Measurements from ENCODE around the gene WDR74.
A peak's percentile ranks its signal among the peaks of the same experiment; 100 is the strongest.
"Not testable (repeated sequence)": the region's sequence is repeated elsewhere in the genome, so short reads cannot be mapped to it uniquely, and the experiment has no call there.

The WDR74 gene

DNA sequence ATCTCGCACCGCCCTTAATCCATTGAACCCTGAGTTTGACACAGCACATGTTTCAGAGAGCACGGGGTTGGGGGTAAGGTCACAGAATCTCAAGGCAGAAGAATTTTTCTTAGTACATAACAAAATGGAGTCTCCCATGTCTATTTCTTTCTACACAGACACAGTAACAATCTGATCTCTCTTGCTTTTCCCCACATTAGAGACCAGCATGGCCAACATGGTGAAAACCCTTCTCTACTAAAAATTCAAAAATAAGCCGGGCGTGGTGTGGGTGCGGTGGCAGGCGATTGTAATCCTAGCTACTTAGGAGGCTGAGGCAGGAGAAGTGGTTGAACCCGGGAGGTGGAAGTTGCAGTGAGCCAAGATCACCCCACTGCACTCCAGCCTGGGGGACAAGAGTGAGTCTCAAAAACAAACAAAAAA lies 19.9 kb upstream of the WDR74 start:
- DNase-seq: not testable (repeated sequence)

DNA sequence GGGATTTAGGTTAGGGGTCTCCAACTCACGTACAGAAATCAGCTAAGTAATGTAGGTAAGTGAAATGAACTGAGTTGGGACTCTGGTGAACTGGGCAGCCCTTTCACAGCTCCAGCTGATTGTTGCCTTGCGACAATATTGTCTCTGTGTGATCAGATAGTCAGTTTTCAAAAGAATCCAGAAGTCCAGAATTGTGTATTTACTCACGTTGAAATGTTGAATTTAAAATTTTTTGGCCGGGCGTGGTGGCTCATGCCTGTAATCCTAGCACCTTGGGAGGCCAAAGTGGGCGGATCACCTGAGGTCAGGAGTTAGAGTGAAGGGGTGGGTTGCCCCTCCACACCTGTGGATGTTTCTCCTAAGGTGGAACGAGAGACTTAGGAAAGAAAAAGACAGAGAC lies 18.8 kb upstream of the WDR74 start:
- no peak for DNase-seq

DNA sequence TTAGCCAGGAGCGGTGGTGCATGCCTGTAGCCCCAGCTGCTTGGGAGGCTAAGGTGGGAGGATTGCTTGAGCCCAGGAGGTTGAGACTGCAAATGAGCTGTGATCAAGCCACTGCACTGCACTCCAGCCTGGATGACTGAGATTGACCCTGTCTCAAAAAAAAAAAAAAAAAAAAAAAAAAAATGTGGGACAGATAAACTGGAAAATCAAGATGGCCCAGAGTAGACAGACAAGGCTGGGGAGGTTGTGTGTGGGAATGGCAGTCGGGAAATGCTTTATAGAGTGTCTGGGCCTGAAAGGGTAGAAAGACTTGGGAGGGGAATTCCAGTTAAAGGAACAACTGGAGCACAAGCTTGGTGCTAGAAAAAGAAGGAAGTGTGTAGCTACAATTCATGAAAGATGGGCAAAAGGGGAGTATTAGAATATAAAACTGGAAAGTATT lies 18.2 kb upstream of the WDR74 start:
- DNase-seq: no peak

DNA sequence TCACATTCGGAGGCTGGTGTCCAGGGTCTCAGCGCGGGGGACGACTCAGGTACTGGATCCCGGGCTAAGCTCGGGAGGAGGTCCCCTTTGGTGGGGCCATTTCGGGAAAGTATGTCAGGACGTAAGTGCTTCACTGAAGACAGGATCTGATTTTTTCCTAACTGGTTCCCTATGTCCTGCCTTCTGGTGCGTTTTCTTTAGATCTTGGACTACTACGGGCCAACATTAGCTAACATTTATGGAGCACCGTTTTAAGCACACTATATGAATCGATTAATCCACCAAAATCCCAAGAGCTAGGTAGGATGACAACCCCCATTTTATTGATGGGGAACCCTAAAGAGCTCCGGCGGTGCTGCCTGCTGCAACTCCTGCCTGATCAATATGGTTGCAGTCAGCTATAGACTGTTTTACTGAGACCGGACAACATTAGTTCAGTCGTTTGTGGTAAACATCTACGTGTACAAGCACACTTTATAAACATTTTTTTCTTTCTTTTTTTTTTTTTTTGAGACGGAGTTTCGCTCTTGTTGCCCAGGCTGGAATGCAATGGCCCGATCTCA lies 17.0 kb upstream of the WDR74 start:
- DNase-seq: no peak

DNA sequence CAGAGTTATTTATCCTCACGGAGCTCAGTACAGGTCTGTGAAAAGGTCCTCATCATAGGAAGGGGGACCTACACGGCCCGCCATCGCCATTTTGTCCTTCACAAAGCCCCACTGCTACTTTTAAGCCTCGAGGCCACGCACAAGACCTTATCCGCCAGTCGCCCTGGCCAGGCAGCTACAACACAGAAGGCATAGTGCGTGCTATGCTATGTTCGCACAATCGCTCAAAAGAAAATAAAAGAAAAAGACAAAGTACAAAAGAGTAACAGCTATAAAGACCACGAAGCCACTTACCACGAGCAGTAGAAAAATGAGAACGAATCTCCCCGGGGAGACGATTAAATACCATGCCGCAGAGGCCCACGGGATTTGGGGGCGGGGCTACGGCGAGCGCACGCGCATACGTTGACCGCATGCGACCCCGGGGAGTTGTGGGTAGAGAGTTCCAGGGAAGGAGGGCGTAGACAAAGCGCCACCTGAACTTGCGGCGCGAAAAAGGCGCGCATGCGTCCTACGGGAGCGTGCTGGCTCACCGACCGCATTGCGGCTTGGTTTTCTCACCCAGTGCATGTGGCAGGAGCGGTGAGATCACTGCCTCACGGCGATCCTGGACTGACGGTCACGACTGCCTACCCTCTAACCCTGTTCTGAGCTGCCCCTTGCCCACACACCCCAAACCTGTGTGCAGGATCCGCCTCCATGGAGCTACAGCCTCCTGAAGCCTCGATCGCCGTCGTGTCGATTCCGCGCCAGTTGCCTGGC lies 16.4 kb upstream of the WDR74 start:
- peak; percentile 81 to 83 for DNase-seq

DNA sequence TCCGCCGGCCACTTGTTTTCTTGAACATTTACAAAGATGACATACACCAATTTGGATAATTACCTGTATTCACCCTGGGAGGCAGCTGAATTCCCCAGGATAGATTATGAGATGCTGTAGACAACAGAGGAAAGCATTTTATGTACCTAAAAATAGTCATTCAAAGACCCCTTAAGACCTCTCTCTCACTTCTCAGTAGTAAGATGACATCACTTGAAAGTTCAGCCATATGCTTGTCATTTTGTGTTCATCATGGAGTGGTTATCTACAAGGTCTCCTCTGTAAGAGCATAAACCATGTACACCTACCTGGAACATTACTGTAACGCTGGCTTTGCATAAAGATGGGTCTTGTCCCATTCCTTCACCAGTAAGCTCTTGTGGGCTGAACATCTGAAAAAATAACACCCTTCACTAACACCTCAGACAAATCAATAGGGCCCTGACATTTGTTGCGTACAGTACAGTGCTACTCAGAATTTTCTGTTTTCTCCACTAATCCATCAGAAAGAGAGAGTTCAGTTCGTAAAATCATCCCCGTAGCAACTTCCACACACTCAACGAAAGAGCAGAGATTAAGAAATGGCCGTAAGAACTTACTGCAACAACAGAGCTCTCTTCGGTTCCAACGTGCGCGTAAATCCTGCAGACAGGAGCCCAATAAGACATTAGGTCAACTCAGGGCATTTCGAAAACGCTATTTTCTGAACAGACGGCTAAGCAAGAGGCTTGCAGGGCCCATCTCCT lies 15.6 kb upstream of the WDR74 start:
- DNase-seq: no peak

DNA sequence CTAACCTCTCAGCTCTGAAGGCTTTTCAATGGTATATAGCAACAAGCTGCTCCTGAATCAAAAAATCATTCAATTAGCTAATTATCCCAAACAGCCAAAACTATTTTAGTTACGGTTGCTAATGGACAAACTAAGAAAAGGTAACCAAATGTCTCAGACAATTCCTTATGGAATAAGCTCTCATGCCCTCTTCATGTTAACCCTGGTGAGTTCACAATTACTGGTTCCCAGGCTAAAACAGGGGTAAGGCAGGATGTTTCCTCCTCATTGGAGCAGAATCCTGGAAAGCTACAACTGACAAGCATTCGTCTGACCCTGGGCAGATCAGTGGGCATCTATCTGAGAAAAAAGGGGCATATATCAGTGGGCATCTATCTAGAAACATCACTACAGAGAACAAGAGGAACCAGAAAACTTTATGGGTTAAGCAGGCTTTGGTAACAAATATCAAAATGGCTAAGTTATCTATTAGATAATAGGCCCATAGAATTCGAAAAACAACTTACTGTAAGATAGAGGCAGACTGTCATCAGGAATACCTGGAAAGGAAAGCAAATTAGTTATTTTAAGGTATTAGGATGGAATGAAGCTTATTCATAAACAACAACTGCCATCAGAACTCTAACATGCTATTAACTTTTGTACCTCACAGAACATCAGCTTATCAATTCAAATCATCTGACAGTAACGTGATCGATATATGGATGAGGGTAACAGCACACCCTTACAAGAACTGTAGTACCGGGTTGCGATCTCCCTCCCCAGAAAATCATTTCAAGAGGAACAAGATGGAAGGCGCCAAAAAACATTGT lies 14.8 kb upstream of the WDR74 start:
- no peak for DNase-seq

DNA sequence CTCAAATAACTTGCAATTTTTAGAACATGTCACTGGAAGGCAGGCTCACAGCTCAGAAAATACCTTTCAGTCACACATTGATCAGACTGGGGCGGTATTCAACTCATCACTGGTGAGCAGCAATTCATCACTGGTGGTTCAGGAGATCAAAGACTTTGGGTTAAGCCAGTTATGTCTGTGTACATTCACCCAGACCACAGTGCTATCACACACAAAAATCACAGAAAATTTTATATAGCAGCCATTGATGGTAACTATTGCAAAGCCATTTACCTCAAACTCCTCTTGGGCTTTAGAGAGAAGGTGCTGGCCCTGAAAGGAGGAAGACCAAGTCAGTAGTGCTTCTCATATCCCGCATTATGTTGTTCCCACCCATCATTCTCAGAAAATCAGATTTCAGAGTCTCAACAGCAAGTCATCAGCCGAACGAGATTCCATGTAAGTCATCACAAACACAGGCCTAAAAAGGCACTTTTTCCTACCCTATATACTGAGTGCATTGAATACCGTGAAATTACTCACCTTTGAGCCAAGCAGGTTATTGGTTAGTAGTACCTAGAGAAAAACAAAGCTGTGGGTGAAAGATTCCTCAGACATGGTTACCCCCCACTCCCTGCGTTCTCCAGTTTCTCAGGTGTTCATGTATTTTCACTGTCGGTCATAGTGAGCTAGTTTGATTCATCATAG lies 14.0 kb upstream of the WDR74 start:
- DNase-seq: no peak

DNA sequence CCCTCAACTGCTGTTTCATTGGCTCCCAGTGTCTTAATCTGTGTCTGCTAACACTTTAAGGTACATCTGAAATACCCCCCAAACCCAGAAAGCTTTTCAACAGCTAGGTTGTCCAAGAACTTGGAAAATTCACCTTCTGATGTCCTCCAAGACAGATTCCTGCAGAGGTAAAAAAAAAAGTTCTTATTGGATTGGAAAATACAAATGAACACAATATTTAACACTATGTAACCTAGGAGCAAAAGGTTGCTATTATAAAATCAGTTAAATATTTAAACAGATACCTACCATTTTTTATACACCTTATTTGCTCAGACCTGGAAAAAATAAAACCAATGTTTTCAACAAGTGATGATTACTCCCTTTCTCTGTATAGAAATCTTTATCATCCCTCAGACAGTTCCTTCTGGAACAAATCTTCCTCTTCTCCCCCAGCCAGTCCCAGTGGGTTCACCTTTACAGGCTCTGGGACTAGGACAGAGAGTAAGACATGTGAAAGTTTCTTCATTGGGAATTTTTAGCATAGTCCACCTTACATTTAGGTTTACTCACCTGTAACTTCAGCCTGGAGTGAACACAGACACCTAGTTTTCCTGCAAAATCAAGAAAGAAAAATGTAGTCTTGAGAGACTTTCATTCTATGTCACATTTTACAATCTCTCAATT lies 13.3 kb upstream of the WDR74 start:
- no peak for DNase-seq

DNA sequence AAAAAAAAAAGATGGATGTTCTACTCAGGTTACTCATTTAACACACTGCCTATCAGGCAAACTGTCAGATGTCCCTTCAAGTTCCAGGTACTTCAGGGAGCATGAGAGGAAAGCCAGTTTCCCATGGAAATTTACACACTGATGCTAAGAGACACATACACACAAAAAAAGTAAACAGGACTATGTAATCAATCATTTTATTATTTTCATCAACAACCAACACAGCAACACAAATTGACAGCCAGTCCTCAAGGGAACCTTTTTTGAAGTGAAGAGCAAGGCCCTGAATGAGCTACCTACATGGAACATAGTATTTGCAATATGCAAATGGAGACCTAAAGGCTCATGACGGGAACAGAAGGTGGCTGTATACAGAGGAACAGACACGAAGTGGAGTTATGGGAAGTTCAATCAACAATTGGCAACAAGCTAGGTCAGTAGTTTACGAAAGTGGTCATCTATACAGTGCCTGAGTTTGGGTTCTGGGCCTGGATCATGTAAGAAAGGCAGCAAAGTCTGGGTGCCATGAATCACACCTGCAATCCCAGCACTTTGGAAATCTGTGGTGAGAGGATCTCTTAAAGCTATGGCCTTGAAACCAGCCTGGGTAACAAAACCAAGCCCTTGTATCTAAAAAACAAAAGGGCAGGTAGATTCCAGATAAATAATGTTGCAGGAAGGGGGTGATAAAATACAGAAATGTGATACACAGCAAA lies 12.6 kb upstream of the WDR74 start:
- no peak for DNase-seq

DNA sequence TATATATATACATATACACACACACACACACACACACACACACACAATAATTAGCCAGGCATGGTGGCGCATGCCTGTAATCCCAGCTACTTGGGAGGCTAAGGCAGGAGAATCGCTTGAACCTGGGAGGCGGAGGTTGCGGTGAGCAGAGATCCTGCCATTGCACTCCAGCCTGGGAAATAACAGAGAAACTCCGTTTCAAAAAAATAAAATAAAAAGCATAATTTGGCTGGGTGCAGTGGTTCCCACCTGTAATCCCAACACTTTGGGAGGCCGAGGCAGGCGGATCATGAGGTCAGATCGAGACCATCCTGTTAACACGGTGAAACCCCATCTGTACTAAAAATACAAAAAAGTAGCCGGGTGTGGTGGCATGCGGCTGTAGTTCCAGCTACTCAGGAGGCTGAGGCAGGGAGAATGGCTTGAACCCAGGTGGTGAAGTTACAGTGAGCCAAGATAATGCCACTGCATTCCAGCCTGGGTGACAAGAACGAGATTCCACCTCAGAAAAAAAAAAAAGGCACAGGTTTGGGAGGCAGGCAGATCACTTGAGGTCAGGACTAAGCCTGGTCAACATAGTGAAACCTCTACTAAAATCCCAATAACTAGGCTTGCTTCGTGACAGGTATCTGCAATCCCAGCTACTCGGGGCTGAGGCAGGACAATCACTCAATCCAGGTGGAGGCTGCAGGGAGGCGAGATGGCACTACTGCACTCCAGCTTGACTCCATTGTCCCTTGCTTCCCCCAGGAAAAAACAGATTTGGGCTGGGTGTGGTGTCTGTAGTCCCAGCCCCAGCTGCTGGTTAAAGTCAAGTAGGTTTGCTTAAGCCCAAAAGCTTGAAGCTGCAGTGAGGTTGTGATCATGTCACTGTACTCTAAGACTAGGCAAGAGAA lies 11.8 kb upstream of the WDR74 start:
- no peak for DNase-seq

DNA sequence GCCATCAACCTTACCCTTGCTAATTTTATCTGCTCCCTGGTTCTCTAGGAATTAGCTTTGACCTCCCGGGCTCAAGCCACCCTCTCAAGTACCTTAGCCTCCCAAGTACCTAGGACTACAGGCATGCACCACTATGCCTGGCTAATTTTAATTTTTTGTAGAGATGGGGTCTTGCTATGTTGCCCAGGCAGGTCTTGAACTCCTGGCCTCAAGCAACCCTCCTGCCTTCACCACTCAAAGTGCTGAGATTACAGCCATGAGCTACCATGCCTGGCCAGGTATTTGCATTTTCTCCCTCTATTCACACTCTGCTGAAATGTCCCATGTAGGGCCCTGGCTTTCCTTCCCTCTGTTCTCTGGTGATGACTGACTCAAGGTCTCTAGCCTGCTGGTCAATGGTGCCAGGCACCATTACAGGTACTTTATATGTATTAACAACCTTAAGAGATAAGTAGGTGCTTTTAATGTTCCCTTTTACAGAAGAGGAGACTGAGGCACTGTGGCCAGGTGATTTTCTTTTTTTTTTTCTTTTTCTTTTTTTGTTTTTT lies 8.5 kb upstream of the WDR74 start:
- DNase-seq: no peak

DNA sequence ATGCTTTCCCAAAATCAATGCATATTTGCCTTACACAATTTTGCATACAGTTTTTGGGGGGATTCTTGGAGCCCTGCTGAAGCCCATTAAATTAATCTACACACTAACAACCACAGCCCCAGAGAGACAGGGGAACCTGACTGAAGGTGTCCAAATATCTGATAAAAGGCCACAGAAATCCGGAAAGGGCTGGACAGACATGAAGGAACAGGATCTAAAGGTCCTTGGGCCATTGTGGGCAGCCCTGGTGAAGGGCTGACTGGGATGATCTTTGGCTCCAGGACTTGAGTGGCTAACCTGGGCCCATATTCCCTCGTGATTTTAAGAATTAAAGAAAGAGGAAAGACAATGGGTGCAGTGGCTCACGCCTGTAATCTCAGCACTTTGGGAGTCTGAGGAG lies 6.8 kb upstream of the WDR74 start:
- DNase-seq: no peak

DNA sequence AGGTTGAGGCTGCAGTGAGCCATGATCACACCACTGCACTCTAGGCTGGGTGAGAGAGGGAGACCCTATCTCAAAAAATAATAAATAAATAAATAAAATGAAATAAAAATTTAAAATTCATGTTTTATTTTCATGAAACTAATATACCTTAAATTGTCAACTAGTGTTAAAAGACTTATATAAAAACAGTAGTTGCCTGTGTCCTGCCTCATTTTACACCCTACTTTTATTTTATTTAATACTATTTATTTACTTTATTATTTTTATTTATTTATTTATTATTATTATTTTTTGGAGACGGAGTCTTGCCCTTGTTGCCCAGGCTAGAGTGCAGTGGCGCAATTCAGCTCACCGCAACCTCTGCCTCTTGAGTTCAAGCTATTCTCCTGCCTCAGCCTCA lies 4.8 kb upstream of the WDR74 start:
- DNase-seq: no peak

DNA sequence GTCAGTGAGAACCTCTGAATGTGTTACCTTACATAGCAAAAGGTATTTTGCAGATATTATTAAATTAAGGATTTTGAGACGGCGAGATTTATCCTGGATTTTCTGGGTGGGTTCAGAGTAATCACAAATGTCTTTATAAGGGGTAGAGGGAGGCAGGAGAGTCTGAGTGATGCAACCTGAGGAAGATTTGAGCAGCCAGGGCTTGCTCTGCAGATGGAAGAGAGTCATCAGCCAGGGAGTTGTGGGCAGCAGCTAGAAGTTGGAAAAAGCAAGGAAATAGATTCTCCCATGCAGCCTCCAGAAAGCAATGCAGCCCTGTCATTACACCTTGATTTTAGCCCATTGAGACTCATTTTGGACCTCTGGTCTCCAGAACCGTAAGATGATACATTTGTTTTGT lies 4.1 kb upstream of the WDR74 start:
- DNase-seq: no peak

DNA sequence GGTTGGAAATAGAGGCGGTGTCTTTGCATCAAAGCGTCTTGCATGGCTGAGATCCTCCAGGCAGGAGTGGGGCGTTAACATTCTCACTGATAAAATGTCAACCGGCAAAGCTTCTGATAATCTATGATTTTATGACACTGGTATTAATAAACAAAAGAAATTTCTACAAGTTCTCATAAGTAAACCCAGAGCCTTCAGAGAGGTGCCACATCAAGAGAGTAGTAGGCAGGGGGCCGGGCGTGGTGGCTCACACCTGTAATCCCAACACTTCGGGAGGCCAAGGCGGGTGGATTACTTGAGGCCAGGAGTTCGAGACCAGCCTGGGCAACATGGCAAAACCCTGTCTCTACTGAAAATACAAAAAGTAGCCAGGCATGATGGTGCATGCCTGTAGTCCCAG lies 3.5 kb upstream of the WDR74 start:
- not testable (repeated sequence) for DNase-seq

DNA sequence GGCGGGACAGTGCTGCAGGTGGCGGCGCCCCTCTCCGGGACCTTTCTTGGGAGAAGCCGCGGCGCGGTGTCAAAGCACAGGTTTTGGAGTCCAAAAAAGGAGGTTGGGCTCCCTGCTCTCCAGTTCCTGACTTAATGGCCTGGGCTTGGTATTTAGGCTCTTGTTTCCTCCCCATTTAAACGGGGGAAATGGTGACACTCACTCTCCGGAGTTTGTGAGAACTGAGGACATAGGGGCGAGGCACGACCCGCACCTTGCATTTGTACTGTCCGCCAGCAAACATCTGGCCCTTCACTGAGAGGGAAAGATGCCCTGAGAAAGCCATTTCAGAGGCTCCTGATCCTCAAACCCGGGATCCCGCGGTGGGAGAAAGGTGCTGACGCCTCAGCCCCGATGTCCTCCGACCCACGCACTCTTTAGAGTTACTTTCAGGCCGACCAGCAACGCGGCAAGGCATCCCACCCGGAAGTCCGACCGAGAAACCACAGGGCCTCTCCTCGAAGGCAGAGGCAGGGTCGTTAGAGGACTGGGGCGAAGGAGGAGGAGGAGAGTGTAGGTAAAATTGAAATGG lies 2.9 kb upstream of the WDR74 start:
- no peak for DNase-seq

DNA sequence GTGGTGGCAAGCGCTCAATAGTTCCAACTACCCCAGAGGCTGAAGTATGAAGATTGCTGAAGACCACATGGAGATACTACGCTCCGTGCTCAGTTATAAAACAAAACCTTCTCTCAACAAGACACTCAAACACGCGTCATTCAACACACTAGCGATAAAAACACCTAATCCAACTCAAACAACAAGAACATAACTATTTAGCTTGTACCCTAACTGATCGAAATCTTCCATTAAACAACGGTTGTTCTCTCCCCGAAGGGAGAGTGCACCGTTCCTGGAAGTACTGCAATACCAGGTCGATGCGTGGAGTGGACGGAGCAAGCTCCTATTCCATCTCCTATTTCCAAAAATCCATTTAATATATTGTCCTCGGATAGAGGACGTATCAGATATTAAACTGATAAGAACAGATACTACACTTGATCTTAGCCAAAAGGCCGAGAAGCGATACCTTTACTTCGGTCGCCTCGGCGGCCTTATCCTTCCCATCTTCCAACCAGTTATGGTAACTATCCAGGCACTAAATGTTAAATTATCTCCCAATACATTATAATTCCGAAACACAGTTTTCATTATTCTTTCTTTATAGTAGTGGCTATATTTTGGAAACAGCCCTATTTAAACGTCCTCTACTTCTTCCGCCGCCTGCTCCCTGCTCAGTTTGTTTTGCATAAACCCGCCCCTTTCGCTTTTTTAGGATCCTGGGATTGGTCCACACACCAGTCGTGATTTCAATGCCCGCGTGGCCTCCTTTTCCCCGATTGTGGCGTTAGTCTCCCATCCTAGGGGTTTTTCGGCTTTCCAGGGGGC lies 2.2 kb upstream of the WDR74 start:
- peak; percentile 95 to 99 for DNase-seq

All from cerebellar nuclear complex (tissue), 1 donor.